Prostate gland (tissue), 2 donors: ENCODE data around the gene RNF152. TPM values are rescaled to one million over a fixed set of nuclear protein-coding genes. Genes with fewer than 3 reads are reported as not detected.

Source experiments
- DNase-seq: peaks from one replicate; pipeline ENCODE4 v3.0.0-alpha.2; 2019; ENCODE audit warnings: low spot score
- H3K27ac ChIP-seq, 2 donors: fragments of 200-600 bp; sonication (generic); 2 replicates each; pipeline ENCODE4 v1.5.1; 2017 to 2019
- H3K27me3 ChIP-seq: fragments of 200-600 bp; sonication (generic); replicated peaks from 2 replicates; pipeline ENCODE4 v1.5.1; 2019; ENCODE audit not compliant: insufficient read depth
- H3K36me3 ChIP-seq, 2 donors: fragments of 200-600 bp; sonication (generic); 1 replicate in 1 of 2; 2 replicates in 1 of 2; pipeline versions ENCODE4 v1.5.1 to v1.8.1; 2017 to 2019
- H3K4me1 ChIP-seq: fragments of 200-600 bp; sonication (generic); replicated peaks from 2 replicates; pipeline ENCODE4 v1.5.1; 2019
- H3K4me3 ChIP-seq, 2 donors: fragments of 200-600 bp; sonication (generic); 2 replicates each; pipeline ENCODE4 v1.5.1; 2017 to 2019
- H3K9me3 ChIP-seq: fragments of 200-600 bp; sonication (generic); 2 replicates; pipeline ENCODE4 v1.5.1; 2017
- CTCF ChIP-seq, 4 experiments: fragments of 200-600 bp in 2 of 4; fragments of 450-650 bp in 2 of 4; sonication (generic) in 2 of 4; IDR thresholded peaks; 1 replicate in 3 of 4; 2 replicates in 1 of 4; pipeline ENCODE4 v1.5.1; 2016 to 2019; ENCODE audit warnings: antibody characterized with exemption in 4 of 4, mild to moderate bottlenecking in 2 of 4, moderate library complexity in 2 of 4
- POLR2A ChIP-seq: fragments of 450-650 bp; IDR thresholded peaks from one replicate; pipeline ENCODE4 v1.6.1; 2016; ENCODE audit warnings: antibody characterized with exemption, mild to moderate bottlenecking
- POLR2AphosphoS5 ChIP-seq: sonication (generic); formaldehyde crosslinking; IDR thresholded peaks from one replicate; pipeline ENCODE4 v1.6.1; 2017; ENCODE audit warnings: antibody characterized with exemption
- WGBS: methylation state at CpG from one replicate; pipeline ENCODE4 v1.1.5; 2018; 5-methylcytosine and 5-hydroxymethylcytosine counted together
- intact Hi-C: fragments of 100-400 bp; cut with DNase I; formaldehyde crosslinking; loops from one replicate; pipeline ENCODE4 v1.14.2; 2022
- total RNA-seq, 2 donors: library from RNA; depleted of rRNA; stranded (reverse); fragments of >200 nt; gene quantifications; one replicate each; pipeline ENCODE4 v1.1.0, GENCODE V29; 2016

RNF152 gene
- total RNA-seq, 2 donors from 2014 or later = 15.5 to 38.9 TPM

GRCh38 chr18:61865466-61866175 lies 27.2 kb downstream of the RNF152 start:
- Histone ChIP-seq H3K27me3 (no peaks in the 10 kb centered on the region), H3K4me3 (no peak overlapping the region), H3K4me1 (no peaks in the 10 kb centered on the region), H3K27ac (no peak overlapping the region), H3K36me3 (no peaks in the 10 kb centered on the region), H3K9me3 (no peaks in the 10 kb centered on the region)
- WGBS = 51% methylated on average over 3 of the region's 3 CpGs
- no peak for DNase-seq
- intact Hi-C loops = no loop called here
- no peak for TF ChIP-seq POLR2A
- TF ChIP-seq CTCF (IDR thresholded peaks at IDR 0.05) = no peak
- TF ChIP-seq POLR2AphosphoS5 = no peak

GRCh38 chr18:61861372-61861771 lies 31.4 kb downstream of the RNF152 start:
- DNase-seq = no peak
- Histone ChIP-seq H3K9me3 (no peaks in the 10 kb centered on the region), H3K27me3 (no peaks in the 10 kb centered on the region), H3K4me1 (no peaks in the 10 kb centered on the region), H3K4me3 (no peak overlapping the region), H3K36me3 (no peaks in the 10 kb centered on the region), H3K27ac (no peak overlapping the region)
- no peak for TF ChIP-seq POLR2A
- TF ChIP-seq CTCF (IDR thresholded peaks at IDR 0.05) = no peak
- no peak for TF ChIP-seq POLR2AphosphoS5
- whole genome bisulfite sequencing = 92% methylated on average over 3 of the region's 3 CpGs
- intact Hi-C loops = no loop called here

- 91% methylated on average over 6 of the region's 6 CpGs for WGBS
- Histone ChIP-seq H3K4me3 (no peak overlapping the region), H3K9me3 (no peaks in the 10 kb centered on the region), H3K27me3 (no peaks in the 10 kb centered on the region), H3K36me3 (no peaks in the 10 kb centered on the region), H3K4me1 (no peaks in the 10 kb centered on the region), H3K27ac (no peak overlapping the region)
- intact Hi-C loops = no loop called here
- no peak for TF ChIP-seq POLR2A
- TF ChIP-seq CTCF (IDR thresholded peaks at IDR 0.05) = no peak
- TF ChIP-seq POLR2AphosphoS5 = no peak
- DNase-seq = no peak
Observed at GRCh38 chr18:61860302-61860701, 32.5 kb downstream of the RNF152 start.

- Histone ChIP-seq H3K27ac (no peak overlapping the region), H3K27me3 (no peaks in the 10 kb centered on the region), H3K36me3 (no peaks in the 10 kb centered on the region), H3K9me3 (no peaks in the 10 kb centered on the region), H3K4me3 (no peak overlapping the region), H3K4me1 (no peaks in the 10 kb centered on the region)
- DNase-seq = no peak
- 90% methylated on average over 9 of the region's 9 CpGs for WGBS
- TF ChIP-seq CTCF (IDR thresholded peaks at IDR 0.05) (no peak), POLR2AphosphoS5 (no peak), POLR2A (no peak)
- intact Hi-C loops = no loop called here
Observed at GRCh38 chr18:61859113-61859512, 33.7 kb downstream of the RNF152 start.

- no peaks in the 10 kb centered on the region for H3K9me3 ChIP-seq
- no peaks in the 10 kb centered on the region for H3K4me1 ChIP-seq
- 93% methylated on average over 4 of the region's 4 CpGs for WGBS
- no peak for DNase-seq
- intact Hi-C loops = no loop called here
- H3K36me3 ChIP-seq = no peaks in the 10 kb centered on the region
- no peak overlapping the region for H3K4me3 ChIP-seq
- no peak overlapping the region for H3K27ac ChIP-seq
- TF ChIP-seq POLR2A = no peak
- no peak for TF ChIP-seq CTCF (IDR thresholded peaks at IDR 0.05)
- no peak for TF ChIP-seq POLR2AphosphoS5
- H3K27me3 ChIP-seq = no peaks in the 10 kb centered on the region
Observed at GRCh38 chr18:61856678-61857077, 36.1 kb downstream of the RNF152 start.
